Superior temporal gyrus (tissue), 1 donor: ENCODE results near the gene P2RY8.

ENCODE experiments used
- DNase-seq: peaks from one replicate; pipeline ENCODE4 v3.0.0-alpha.2; 2016; ENCODE audit errors: extremely low spot score

The P2RY8 gene

GRCh38 chrX:1417921-1418771, 118.8 kb downstream of the P2RY8 start:
- DNase-seq: no peak

DNA sequence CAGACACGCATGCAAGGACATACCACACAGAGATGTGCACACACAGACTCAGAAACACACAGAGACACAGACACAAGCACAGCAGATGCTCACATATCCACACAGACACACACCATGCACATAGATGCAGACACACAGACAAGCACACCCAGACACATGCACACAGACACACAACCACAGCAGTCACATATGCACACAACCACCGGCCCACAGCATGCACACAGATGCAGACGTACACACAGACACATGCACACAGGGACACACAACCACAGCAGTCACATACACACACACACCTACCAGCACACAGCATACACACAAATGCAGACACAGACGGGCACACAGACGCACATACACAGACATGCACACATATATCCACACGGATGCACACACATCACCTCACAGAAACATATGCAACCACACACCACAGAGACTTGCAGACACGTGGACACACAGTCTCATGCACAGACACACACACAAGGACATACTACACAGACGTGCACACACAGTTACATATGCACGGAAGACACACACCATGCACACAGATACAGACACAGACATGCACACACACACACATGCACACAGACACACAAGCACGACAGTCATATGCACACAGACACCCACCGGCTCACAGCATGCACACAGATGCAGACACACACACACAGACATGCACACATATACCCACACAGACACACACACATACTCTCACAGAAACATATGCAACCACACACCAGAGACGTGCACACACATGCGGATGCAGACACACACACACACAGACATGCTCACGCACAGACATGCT, 119.8 kb downstream of the P2RY8 start:
- DNase-seq: no peak

DNA sequence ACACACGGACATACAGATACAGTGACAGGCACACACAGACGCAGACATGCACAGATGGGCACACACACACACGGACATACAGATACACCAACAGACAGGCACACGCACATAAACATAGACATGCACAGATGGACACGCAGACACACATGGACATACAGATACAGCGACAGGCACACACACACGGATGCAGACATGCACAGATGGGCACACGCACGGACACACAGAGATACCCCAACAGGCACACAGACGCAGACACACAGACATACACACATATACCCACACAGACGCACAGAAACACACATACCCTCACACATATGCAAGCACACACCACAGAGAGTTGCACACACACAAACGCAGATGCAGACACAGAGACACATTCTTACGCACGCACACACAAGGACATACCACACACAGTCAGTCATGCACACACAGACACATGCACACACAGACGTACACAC, 120.6 kb downstream of the P2RY8 start:
- no peak for DNase-seq
